Body of pancreas (tissue), 4 donors: Measurements from ENCODE around the gene DNAJC11.

Experiments used
- POLR2A ChIP-seq, 3 donors: fragments of 450-650 bp; IDR thresholded peaks; one replicate each; pipeline ENCODE4 v1.6.1; 2016; ENCODE audit warnings: antibody characterized with exemption in 3 of 3, mild to moderate bottlenecking in 2 of 3
- TF ChIP-seq, protein P1 (sequence below), 7 experiments: fragments of 450-650 bp in 4 of 7; fragments of 200-600 bp in 3 of 7; sonication (generic) in 3 of 7; IDR thresholded peaks; one replicate each; pipeline ENCODE4 v1.5.1; 2016 to 2019; ENCODE audit warnings: antibody characterized with exemption in 7 of 7

DNA sequence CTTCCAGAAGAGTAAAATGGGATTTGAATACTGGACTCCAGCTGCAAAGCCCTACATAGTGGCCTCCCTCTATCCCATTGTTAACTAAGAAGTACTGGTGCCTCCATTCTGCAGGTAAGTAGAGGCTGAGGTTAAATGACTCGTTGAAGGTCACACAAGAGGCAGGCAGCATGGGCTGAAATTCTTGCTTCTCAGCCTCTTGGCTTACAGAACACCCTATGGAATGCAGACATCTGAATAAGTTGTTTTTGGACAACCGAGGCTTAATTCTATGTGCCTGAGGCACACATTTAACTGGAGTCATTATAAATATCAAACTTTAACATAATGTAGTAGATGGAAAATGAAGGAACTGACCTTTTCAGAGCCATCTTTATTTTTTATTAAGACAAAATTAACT, 5.7 kb downstream of the DNAJC11 start:
- TF ChIP-seq, protein P1, sequence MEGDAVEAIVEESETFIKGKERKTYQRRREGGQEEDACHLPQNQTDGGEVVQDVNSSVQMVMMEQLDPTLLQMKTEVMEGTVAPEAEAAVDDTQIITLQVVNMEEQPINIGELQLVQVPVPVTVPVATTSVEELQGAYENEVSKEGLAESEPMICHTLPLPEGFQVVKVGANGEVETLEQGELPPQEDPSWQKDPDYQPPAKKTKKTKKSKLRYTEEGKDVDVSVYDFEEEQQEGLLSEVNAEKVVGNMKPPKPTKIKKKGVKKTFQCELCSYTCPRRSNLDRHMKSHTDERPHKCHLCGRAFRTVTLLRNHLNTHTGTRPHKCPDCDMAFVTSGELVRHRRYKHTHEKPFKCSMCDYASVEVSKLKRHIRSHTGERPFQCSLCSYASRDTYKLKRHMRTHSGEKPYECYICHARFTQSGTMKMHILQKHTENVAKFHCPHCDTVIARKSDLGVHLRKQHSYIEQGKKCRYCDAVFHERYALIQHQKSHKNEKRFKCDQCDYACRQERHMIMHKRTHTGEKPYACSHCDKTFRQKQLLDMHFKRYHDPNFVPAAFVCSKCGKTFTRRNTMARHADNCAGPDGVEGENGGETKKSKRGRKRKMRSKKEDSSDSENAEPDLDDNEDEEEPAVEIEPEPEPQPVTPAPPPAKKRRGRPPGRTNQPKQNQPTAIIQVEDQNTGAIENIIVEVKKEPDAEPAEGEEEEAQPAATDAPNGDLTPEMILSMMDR (IDR thresholded peaks at IDR 0.05) = no peak
- TF ChIP-seq POLR2A (IDR thresholded peaks at IDR 0.05) = no peak
